Chondrocyte (in vitro differentiated cells): Measurements from ENCODE around the gene ARHGAP11A. TPM values are rescaled to one million over a fixed set of nuclear protein-coding genes. Genes with fewer than 3 reads are reported as not detected.

Experiments used
- DNase-seq: peaks from one replicate; pipeline ENCODE4 v3.0.0; 2021; ENCODE audit warnings: mixed read lengths, low spot score
- H3K27ac Mint-ChIP-seq: one replicate; pipeline ENCODE4 v1.8.0; 2021; ENCODE audit warnings: mild to moderate bottlenecking, moderate library complexity, mixed read lengths; ENCODE audit not compliant: unreplicated experiment
- H3K27me3 Mint-ChIP-seq: 2 replicates; pipeline ENCODE4 v1.8.0; 2021; ENCODE audit warnings: low read depth, mixed read lengths
- H3K36me3 Mint-ChIP-seq: 2 replicates; pipeline ENCODE4 v1.8.0; 2021; ENCODE audit warnings: low read depth, mixed read lengths
- H3K4me1 Mint-ChIP-seq: 2 replicates; pipeline ENCODE4 v1.8.0; 2021; ENCODE audit warnings: low read depth, mild to moderate bottlenecking, mixed read lengths
- H3K4me3 Mint-ChIP-seq: one replicate; pipeline ENCODE4 v1.8.0; 2021; ENCODE audit warnings: mild to moderate bottlenecking, moderate library complexity, mixed read lengths; ENCODE audit not compliant: unreplicated experiment
- H3K9me3 Mint-ChIP-seq: 2 replicates; pipeline ENCODE4 v1.8.0; 2021; ENCODE audit warnings: low read depth, mixed read lengths
- total RNA-seq: library from RNA; stranded (reverse); gene quantifications from 3 replicates; pipeline ENCODE4 v1.2.1, GENCODE V29; 2021
- TF ChIP-seq, protein P1 (sequence below): fragments of 200-600 bp; sonication (generic); IDR thresholded peaks from 2 replicates; pipeline ENCODE4 v1.5.0; 2021; ENCODE audit warnings: antibody characterized with exemption, mild to moderate bottlenecking, moderate library complexity

The ARHGAP11A gene
- total RNA-seq, 1 donor from 2014 or later: 14.5 TPM

DNA sequence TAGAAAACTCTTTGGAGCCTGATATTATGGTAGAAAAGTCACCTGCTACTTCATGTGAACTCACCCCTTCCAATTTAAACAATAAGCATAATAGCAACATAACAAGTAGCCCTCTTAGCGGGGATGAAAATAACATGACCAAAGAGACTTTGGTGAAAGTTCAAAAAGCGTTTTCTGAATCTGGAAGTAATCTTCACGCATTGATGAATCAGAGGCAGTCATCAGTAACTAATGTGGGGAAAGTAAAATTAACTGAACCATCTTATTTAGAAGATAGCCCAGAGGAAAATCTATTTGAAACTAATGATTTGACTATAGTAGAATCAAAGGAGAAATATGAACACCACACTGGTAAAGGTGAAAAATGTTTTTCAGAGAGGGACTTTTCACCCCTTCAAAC lies 21.1 kb downstream of the ARHGAP11A start:
- TF ChIP-seq, protein P1, sequence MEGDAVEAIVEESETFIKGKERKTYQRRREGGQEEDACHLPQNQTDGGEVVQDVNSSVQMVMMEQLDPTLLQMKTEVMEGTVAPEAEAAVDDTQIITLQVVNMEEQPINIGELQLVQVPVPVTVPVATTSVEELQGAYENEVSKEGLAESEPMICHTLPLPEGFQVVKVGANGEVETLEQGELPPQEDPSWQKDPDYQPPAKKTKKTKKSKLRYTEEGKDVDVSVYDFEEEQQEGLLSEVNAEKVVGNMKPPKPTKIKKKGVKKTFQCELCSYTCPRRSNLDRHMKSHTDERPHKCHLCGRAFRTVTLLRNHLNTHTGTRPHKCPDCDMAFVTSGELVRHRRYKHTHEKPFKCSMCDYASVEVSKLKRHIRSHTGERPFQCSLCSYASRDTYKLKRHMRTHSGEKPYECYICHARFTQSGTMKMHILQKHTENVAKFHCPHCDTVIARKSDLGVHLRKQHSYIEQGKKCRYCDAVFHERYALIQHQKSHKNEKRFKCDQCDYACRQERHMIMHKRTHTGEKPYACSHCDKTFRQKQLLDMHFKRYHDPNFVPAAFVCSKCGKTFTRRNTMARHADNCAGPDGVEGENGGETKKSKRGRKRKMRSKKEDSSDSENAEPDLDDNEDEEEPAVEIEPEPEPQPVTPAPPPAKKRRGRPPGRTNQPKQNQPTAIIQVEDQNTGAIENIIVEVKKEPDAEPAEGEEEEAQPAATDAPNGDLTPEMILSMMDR: no peak
- H3K27me3 Mint-ChIP-seq: no peaks in the 10 kb centered on the region
- H3K36me3 Mint-ChIP-seq: peaks cover 11% of the 10 kb centered on the region
- peaks cover 9% of the 10 kb centered on the region for H3K4me1 Mint-ChIP-seq
- H3K4me3 Mint-ChIP-seq: no peak overlapping the region
- no peak for DNase-seq
- H3K27ac Mint-ChIP-seq: no peak overlapping the region
- H3K9me3 Mint-ChIP-seq: no peaks in the 10 kb centered on the region

DNA sequence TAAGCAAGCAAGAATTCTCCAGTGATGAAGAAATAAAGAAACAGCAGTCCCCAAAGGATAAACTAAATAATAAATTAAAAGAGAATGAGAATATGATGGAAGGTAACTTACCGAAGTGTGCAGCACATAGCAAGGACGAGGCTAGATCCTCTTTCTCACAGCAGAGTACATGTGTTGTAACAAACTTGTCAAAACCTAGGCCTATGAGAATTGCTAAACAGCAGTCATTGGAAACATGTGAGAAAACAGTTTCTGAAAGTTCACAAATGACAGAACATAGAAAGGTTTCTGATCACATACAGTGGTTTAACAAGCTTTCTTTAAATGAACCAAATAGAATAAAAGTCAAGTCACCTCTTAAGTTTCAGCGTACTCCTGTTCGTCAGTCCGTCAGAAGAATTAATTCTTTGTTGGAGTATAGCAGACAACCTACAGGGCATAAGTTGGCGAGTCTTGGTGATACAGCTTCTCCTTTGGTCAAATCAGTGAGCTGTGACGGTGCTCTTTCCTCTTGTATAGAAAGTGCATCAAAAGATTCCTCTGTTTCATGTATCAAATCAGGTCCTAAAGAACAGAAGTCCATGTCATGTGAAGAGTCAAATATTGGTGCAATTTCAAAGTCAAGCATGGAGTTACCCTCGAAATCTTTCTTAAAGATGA lies 21.7 kb downstream of the ARHGAP11A start:
- TF ChIP-seq, protein P1: no peak
- Mint-ChIP-seq H3K9me3 (no peaks in the 10 kb centered on the region), H3K4me3 (no peak overlapping the region), H3K27ac (no peak overlapping the region), H3K27me3 (no peaks in the 10 kb centered on the region), H3K4me1 (peaks cover 4% of the 10 kb centered on the region), H3K36me3 (peaks cover 11% of the 10 kb centered on the region)
- DNase-seq: no peak

DNA sequence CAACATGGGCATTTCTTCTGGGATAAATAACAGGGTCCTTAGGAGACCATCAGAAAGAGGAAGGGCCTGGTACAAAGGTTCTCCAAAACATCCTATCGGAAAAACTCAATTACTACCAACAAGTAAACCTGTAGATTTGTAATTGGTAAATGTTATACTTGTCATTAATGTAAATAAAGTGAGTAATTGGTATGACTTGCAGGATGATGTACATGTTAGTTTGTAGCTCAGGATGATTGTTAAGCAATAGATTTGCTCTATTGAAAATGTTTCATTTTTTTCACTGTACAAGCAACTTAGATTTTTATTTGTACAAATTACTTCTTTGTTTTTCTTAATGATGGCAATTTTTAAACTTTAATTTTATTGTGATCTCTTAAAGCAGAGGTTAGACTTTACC lies 22.4 kb downstream of the ARHGAP11A start:
- H3K9me3 Mint-ChIP-seq: no peaks in the 10 kb centered on the region
- peaks cover 11% of the 10 kb centered on the region for H3K36me3 Mint-ChIP-seq
- H3K4me3 Mint-ChIP-seq: no peak overlapping the region
- DNase-seq: no peak
- TF ChIP-seq, protein P1: no peak
- no peaks in the 10 kb centered on the region for H3K27me3 Mint-ChIP-seq
- H3K27ac Mint-ChIP-seq: no peak overlapping the region
- H3K4me1 Mint-ChIP-seq: peaks cover 4% of the 10 kb centered on the region

DNA sequence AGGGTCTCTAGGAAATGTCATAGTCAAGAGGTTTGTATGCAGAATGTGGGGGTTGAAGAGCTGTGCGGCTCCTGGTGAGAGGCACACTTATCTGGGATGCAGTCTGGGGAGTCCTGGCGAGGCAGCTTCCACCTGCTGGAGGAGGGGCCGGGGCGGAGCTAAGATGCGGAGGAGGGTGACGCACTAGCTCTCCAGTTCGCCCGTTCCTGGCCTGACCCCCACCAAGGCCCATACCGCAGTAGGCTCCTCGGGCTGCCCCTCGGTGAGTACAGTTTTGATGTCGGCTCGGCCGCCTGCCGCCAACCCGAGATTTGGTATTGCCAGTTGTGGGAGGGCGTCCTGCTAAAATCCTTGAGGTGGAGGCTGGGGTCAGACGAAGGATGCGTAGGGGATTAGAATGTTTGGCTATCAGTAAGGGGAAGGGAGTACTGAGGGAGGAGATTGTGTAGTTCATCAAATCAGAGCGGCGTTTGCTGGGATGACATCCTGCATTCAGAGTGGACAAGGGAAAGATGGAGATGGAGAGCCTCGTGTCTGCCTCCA lies 26.3 kb downstream of the ARHGAP11A start, which contains the start of gene SCG5:
Gene SCG5, plus strand, starts transcription at position 194 of the 543 bp plus-strand sequence. CDS start 1,883 bp downstream, outside the sequence.
- H3K36me3 Mint-ChIP-seq: peaks cover 3% of the 10 kb centered on the region
- H3K9me3 Mint-ChIP-seq: no peaks in the 10 kb centered on the region
- no peak for DNase-seq
- peak within 1 kb of the TSS; percentile 66 for H3K4me3 Mint-ChIP-seq
- H3K27me3 Mint-ChIP-seq: no peaks in the 10 kb centered on the region
- H3K4me1 Mint-ChIP-seq: peaks cover 9% of the 10 kb centered on the region
- H3K27ac Mint-ChIP-seq: no peak within 1 kb of the TSS
- TF ChIP-seq, protein P1: no peak

DNA sequence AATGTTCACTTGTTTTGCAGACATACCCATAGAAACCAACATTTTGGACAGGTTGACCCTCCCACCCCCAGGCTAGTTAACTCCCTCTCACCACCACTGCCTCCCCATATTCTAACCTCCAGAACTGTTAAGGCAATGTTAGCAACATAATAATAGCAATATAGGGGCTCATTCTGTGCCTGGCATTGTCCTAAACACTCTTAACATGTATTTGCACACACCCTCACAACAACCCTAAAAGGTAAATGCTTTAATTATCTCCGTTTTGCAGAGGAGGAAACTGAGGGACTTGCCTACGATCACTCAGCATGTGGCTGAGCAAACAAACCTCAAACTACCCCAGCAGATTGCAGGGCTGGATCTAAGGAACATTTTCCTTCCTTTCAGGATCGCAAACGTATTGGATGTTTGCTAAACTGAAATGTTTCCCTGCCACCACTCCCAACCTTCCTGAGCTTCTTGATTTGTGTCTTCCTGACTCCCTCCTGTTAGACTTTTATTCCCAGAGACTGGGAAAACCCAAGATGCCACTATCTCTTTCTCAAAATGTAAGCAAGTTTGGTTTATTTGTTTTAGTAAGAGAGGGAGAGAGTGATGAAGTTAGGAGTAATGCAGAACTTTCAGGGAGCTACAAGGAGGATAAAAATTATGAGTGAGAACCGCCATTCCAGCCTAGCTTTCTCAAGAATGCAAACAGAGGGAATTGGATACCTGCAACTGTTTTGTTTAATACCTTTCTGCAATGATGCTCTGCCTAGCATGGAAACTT lies 27.5 kb downstream of the ARHGAP11A start:
- TF ChIP-seq, protein P1: no peak
- Mint-ChIP-seq H3K27ac (no peak overlapping the region), H3K4me1 (peaks cover 9% of the 10 kb centered on the region), H3K36me3 (peaks cover 3% of the 10 kb centered on the region), H3K9me3 (no peaks in the 10 kb centered on the region), H3K27me3 (no peaks in the 10 kb centered on the region), H3K4me3 (no peak overlapping the region)
- DNase-seq: no peak
